HEK293 (cell line): ENCODE data around the gene SNAPIN.

Experiments
- EGR2 ChIP-seq: fragments of 450-650 bp; formaldehyde crosslinking; IDR thresholded peaks from 2 replicates; pipeline ENCODE4 v1.5.1; 2016; ENCODE audit warnings: low read depth, missing biosample characterization, missing genetic modification characterization
- KLF10 ChIP-seq: fragments of 450-650 bp; IDR thresholded peaks from 2 replicates; pipeline ENCODE4 v1.5.1; 2018; ENCODE audit warnings: missing biosample characterization, mild to moderate bottlenecking, missing genetic modification characterization
- KLF9 ChIP-seq: fragments of 450-650 bp; formaldehyde crosslinking; IDR thresholded peaks from 2 replicates; pipeline ENCODE4 v1.5.1; 2016; ENCODE audit warnings: missing biosample characterization, missing genetic modification characterization, low read depth
- OVOL3 ChIP-seq: fragments of 450-650 bp; formaldehyde crosslinking; IDR thresholded peaks from 2 replicates; pipeline ENCODE4 v1.5.1; 2016; ENCODE audit warnings: missing biosample characterization, missing genetic modification characterization
- PRDM1 ChIP-seq: fragments of 450-650 bp; formaldehyde crosslinking; IDR thresholded peaks from 2 replicates; pipeline ENCODE4; 2016; ENCODE audit warnings: missing biosample characterization, missing genetic modification characterization
- ZNF10 ChIP-seq: fragments of 450-650 bp; formaldehyde crosslinking; IDR thresholded peaks from 2 replicates; pipeline ENCODE4 v1.5.1; 2017; ENCODE audit warnings: missing biosample characterization, missing genetic modification characterization
- ZNF114 ChIP-seq: fragments of 450-650 bp; formaldehyde crosslinking; IDR thresholded peaks from 2 replicates; pipeline ENCODE4 v1.5.0; 2017; ENCODE audit warnings: missing biosample characterization, missing genetic modification characterization
- ZNF140 ChIP-seq: fragments of 450-650 bp; formaldehyde crosslinking; IDR thresholded peaks from 2 replicates; pipeline ENCODE4 v1.5.1; 2016; ENCODE audit warnings: missing biosample characterization, missing genetic modification characterization
- ZNF146 ChIP-seq: fragments of 450-650 bp; formaldehyde crosslinking; IDR thresholded peaks from 2 replicates; pipeline ENCODE4 v1.5.1; 2016; ENCODE audit warnings: missing biosample characterization, missing genetic modification characterization
- ZNF223 ChIP-seq: fragments of 450-650 bp; formaldehyde crosslinking; IDR thresholded peaks from 2 replicates; pipeline ENCODE4 v1.5.1; 2016; ENCODE audit warnings: missing biosample characterization, missing genetic modification characterization
- ZNF391 ChIP-seq: fragments of 450-650 bp; formaldehyde crosslinking; IDR thresholded peaks from 2 replicates; pipeline ENCODE4 v1.5.1; 2016; ENCODE audit warnings: low read depth, missing biosample characterization, missing genetic modification characterization, borderline replicate concordance
- ZNF558 ChIP-seq: fragments of 450-650 bp; formaldehyde crosslinking; IDR thresholded peaks from 2 replicates; pipeline ENCODE4 v1.5.1; 2016; ENCODE audit warnings: missing biosample characterization, missing genetic modification characterization
- ZNF777 ChIP-seq: fragments of 450-650 bp; formaldehyde crosslinking; IDR thresholded peaks from 2 replicates; pipeline ENCODE4 v1.5.1; 2017; ENCODE audit warnings: missing biosample characterization, missing genetic modification characterization, borderline replicate concordance
- ZSCAN16 ChIP-seq: fragments of 450-650 bp; formaldehyde crosslinking; IDR thresholded peaks from 2 replicates; pipeline ENCODE4 v1.5.1; 2016; ENCODE audit warnings: missing biosample characterization, missing genetic modification characterization
- TF ChIP-seq, protein P1 (sequence below): fragments of 450-650 bp; formaldehyde crosslinking; IDR thresholded peaks from 2 replicates; pipeline ENCODE4 v1.5.1; 2017; ENCODE audit warnings: missing biosample characterization, missing genetic modification characterization
- TF ChIP-seq, protein P2 (sequence below): fragments of 450-650 bp; formaldehyde crosslinking; IDR thresholded peaks from 2 replicates; pipeline ENCODE4 v1.5.1; 2016; ENCODE audit warnings: missing biosample characterization, missing genetic modification characterization
- TF ChIP-seq, protein P3 (sequence below): fragments of 450-650 bp; formaldehyde crosslinking; IDR thresholded peaks from 2 replicates; pipeline ENCODE4 v1.5.1; 2016; ENCODE audit warnings: missing biosample characterization, missing genetic modification characterization, low read depth
- TF ChIP-seq, protein P4 (sequence below): fragments of 450-650 bp; formaldehyde crosslinking; IDR thresholded peaks from 2 replicates; pipeline ENCODE4 v1.5.1; 2017; ENCODE audit warnings: missing biosample characterization, missing genetic modification characterization
- TF ChIP-seq, protein P5 (sequence below): fragments of 450-650 bp; formaldehyde crosslinking; IDR thresholded peaks from 2 replicates; pipeline ENCODE4 v1.5.1; 2017; ENCODE audit warnings: missing biosample characterization, mild to moderate bottlenecking, missing genetic modification characterization, moderate library complexity
- TF ChIP-seq, protein P6 (sequence below): fragments of 450-650 bp; formaldehyde crosslinking; IDR thresholded peaks from 2 replicates; pipeline ENCODE4 v1.5.1; 2016; ENCODE audit warnings: missing biosample characterization, missing genetic modification characterization

SNAPIN gene

DNA sequence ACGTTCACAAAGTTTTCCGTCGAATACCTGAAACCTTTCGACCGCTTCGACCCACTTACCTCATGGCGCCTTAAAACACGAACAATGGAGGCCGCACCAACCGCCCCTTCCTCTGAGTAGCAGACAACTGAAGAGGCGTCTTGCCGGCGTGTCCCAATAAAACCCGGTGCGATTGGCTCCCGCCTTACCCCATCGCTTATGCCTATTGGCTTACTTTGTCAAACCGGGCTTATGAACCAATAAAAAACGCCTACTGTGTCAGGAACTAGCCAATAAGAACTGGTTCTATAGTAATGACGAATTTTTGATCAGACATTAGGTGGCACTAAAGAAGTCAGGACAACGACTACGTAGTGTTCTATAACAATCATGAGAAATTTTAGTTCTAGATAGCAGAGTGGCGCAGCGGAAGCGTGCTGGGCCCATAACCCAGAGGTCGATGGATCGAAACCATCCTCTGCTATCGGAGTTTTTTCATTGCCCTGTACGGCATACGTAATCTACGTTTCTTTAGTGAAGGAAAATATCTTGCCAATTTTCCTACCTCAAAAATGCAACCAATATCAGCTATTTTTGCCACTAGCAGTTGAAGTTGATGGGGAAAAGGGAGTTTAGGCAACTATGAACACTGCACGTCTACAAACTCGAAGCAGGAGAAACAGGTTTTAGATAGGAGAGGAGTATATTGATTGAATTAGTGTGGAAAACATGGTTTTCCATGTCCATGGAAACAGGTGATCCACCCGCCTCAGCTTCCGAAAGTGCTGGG, 12.5 kb downstream of the SNAPIN start, which contains the start of gene ILF2 (continued):
- TF ChIP-seq ZNF10 (tag by site-specific recombination): peak; percentile 95
- TF ChIP-seq ZNF140: no peak
- peak; percentile 77 for TF ChIP-seq KLF10 (tag by site-specific recombination)
- TF ChIP-seq ZNF391 (tag by site-specific recombination): peak; percentile 43; the same call in 1 of the 2 replicates
- no peak for TF ChIP-seq ZNF777
- TF ChIP-seq, protein P1, sequence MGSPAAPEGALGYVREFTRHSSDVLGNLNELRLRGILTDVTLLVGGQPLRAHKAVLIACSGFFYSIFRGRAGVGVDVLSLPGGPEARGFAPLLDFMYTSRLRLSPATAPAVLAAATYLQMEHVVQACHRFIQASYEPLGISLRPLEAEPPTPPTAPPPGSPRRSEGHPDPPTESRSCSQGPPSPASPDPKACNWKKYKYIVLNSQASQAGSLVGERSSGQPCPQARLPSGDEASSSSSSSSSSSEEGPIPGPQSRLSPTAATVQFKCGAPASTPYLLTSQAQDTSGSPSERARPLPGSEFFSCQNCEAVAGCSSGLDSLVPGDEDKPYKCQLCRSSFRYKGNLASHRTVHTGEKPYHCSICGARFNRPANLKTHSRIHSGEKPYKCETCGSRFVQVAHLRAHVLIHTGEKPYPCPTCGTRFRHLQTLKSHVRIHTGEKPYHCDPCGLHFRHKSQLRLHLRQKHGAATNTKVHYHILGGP (tag by site-specific recombination): no peak
- TF ChIP-seq ZNF146 (tag by site-specific recombination): no peak
- no peak for TF ChIP-seq ZNF223
- TF ChIP-seq, protein P2, sequence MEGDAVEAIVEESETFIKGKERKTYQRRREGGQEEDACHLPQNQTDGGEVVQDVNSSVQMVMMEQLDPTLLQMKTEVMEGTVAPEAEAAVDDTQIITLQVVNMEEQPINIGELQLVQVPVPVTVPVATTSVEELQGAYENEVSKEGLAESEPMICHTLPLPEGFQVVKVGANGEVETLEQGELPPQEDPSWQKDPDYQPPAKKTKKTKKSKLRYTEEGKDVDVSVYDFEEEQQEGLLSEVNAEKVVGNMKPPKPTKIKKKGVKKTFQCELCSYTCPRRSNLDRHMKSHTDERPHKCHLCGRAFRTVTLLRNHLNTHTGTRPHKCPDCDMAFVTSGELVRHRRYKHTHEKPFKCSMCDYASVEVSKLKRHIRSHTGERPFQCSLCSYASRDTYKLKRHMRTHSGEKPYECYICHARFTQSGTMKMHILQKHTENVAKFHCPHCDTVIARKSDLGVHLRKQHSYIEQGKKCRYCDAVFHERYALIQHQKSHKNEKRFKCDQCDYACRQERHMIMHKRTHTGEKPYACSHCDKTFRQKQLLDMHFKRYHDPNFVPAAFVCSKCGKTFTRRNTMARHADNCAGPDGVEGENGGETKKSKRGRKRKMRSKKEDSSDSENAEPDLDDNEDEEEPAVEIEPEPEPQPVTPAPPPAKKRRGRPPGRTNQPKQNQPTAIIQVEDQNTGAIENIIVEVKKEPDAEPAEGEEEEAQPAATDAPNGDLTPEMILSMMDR (tag by site-specific recombination): peak; percentile 90
- no peak; the same call in 1 of the 2 replicates for TF ChIP-seq OVOL3 (tag by site-specific recombination)
- TF ChIP-seq, protein P3, sequence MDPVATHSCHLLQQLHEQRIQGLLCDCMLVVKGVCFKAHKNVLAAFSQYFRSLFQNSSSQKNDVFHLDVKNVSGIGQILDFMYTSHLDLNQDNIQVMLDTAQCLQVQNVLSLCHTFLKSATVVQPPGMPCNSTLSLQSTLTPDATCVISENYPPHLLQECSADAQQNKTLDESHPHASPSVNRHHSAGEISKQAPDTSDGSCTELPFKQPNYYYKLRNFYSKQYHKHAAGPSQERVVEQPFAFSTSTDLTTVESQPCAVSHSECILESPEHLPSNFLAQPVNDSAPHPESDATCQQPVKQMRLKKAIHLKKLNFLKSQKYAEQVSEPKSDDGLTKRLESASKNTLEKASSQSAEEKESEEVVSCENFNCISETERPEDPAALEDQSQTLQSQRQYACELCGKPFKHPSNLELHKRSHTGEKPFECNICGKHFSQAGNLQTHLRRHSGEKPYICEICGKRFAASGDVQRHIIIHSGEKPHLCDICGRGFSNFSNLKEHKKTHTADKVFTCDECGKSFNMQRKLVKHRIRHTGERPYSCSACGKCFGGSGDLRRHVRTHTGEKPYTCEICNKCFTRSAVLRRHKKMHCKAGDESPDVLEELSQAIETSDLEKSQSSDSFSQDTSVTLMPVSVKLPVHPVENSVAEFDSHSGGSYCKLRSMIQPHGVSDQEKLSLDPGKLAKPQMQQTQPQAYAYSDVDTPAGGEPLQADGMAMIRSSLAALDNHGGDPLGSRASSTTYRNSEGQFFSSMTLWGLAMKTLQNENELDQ (tag by site-specific recombination): no peak
- TF ChIP-seq PRDM1 (tag by site-specific recombination): peak; percentile 87
- peak; percentile 72; the same call in 1 of the 2 replicates for TF ChIP-seq ZNF558 (tag by site-specific recombination)
- TF ChIP-seq ZSCAN16 (tag by site-specific recombination): no peak
- peak; percentile 73 for TF ChIP-seq EGR2 (tag by site-specific recombination)
- TF ChIP-seq, protein P4, sequence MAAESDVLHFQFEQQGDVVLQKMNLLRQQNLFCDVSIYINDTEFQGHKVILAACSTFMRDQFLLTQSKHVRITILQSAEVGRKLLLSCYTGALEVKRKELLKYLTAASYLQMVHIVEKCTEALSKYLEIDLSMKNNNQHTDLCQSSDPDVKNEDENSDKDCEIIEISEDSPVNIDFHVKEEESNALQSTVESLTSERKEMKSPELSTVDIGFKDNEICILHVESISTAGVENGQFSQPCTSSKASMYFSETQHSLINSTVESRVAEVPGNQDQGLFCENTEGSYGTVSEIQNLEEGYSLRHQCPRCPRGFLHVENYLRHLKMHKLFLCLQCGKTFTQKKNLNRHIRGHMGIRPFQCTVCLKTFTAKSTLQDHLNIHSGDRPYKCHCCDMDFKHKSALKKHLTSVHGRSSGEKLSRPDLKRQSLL (tag by site-specific recombination): peak; percentile 21; the same call in 1 of the 2 replicates
- 0 out of 2 replicates have a peak, but pooled peaks have one; percentile 10 for TF ChIP-seq KLF9 (tag by site-specific recombination)
- TF ChIP-seq, protein P5, sequence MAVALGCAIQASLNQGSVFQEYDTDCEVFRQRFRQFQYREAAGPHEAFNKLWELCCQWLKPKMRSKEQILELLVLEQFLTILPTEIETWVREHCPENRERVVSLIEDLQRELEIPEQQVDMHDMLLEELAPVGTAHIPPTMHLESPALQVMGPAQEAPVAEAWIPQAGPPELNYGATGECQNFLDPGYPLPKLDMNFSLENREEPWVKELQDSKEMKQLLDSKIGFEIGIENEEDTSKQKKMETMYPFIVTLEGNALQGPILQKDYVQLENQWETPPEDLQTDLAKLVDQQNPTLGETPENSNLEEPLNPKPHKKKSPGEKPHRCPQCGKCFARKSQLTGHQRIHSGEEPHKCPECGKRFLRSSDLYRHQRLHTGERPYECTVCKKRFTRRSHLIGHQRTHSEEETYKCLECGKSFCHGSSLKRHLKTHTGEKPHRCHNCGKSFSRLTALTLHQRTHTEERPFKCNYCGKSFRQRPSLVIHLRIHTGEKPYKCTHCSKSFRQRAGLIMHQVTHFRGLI (tag by site-specific recombination): 0 out of 2 replicates have a peak, but pooled peaks have one; percentile 58
- TF ChIP-seq, protein P6, sequence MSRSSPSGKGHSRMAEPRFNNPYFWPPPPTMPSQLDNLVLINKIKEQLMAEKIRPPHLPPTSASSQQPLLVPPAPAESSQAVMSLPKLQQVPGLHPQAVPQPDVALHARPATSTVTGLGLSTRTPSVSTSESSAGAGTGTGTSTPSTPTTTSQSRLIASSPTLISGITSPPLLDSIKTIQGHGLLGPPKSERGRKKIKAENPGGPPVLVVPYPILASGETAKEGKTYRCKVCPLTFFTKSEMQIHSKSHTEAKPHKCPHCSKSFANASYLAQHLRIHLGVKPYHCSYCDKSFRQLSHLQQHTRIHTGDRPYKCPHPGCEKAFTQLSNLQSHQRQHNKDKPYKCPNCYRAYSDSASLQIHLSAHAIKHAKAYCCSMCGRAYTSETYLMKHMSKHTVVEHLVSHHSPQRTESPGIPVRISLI (tag by site-specific recombination): peak; percentile 96
- TF ChIP-seq ZNF114 (tag by site-specific recombination): no peak
- TF ChIP-seq, all 188 proteins: peak for 56
